Measurements from ENCODE around the gene KLC1. TPM values are rescaled to one million over a fixed set of nuclear protein-coding genes. Genes with fewer than 3 reads are reported as not detected.

KLC1 gene
- total and polyA plus RNA-seq, 2 of the 8 experiments (the other 6 are each of a cell fraction or from before 2014, with no cell fraction given), result 84.6 to 134 TPM

DNA sequence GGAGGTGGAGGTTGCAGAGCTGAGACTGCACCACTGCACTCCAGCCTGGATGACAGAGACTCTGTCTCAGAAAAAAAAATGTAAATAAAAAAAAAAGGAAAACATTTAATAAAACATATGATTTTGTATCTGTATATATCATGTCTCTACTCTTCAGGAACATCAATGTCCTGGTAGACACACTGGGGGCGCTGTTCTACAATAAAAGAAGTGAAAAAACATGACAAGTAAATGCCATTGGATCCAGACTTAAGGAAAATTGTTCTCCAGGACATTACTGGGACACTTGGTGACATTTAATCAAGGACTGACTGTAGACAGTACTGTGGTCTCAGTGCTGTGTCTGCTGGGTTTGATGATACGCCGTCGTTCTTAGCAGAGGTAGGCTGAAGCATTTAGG lies 15.5 kb upstream of the KLC1 start (continued):
- TF ChIP-seq TAF7 (optimal IDR thresholded peaks at IDR 0.05; ENCODE audit: borderline replicate concordance, low read depth, low read length) (no peak), RXRA (IDR thresholded peaks at IDR 0.05; ENCODE audit: insufficient read depth, low read depth, low read length) (no peak)
